K562 (cell line): ENCODE data around the gene SLC1A5. TPM values are rescaled to one million over a fixed set of nuclear protein-coding genes. Genes with fewer than 3 reads are reported as not detected.

Experiments used
- CBX8 ChIP-seq: fragments of 200-600 bp; sonication (generic); IDR thresholded peaks from 2 replicates; pipeline ENCODE4 v1.6.1; 2012; ENCODE audit warnings: borderline replicate concordance, mixed run types, low read depth, mild to moderate bottlenecking, moderate library complexity, mixed read lengths, low read length, control low read depth, inconsistent platforms; ENCODE audit not compliant: poor library complexity, severe bottlenecking; ENCODE audit errors: extremely low read depth
- COPS2 ChIP-seq: fragments of 450-650 bp; conservative IDR thresholded peaks from 2 replicates; pipeline ENCODE4 v1.6.1; 2016; ENCODE audit warnings: mild to moderate bottlenecking, moderate library complexity
- KDM1A ChIP-seq, 2 experiments: fragments of 450-650 bp; IDR thresholded peaks; 2 replicates each; pipeline ENCODE4 v1.6.1; 2016; ENCODE audit warnings: mild to moderate bottlenecking in 2 of 2
- MTF1 ChIP-seq: fragments of 250-450 bp; sonication (Bioruptor Pico); IDR thresholded peaks from 2 replicates; pipeline ENCODE4 v1.9.0; 2021; ENCODE audit warnings: moderate library complexity, mild to moderate bottlenecking, inconsistent platforms, borderline replicate concordance
- NONO ChIP-seq, 2 experiments: fragments of 200-400 bp in 1 of 2; fragments of 450-650 bp in 1 of 2; formaldehyde crosslinking in 1 of 2; IDR thresholded peaks; 2 replicates each; pipeline ENCODE4 v1.6.1; 2017; ENCODE audit warnings: low read depth in 2 of 2, mild to moderate bottlenecking in 2 of 2, moderate library complexity in 2 of 2, low read length in 1 of 2
- NR2C1 ChIP-seq, 2 experiments: fragments of 450-650 bp; IDR thresholded peaks; 2 replicates each; pipeline ENCODE4 v1.6.1; 2017; ENCODE audit warnings: mild to moderate bottlenecking in 2 of 2, antibody characterized with exemption in 1 of 2, inconsistent platforms in 1 of 2, missing compliant biosample characterization in 1 of 2, missing genetic modification characterization in 1 of 2
- RB1 ChIP-seq: fragments of 450-650 bp; IDR thresholded peaks from 2 replicates; pipeline ENCODE4 v1.6.1; 2017; ENCODE audit warnings: low read depth, mild to moderate bottlenecking
- RFX5 ChIP-seq: IDR thresholded peaks from 2 replicates; pipeline ENCODE4 v1.6.1; 2011; ENCODE audit warnings: low read depth, mild to moderate bottlenecking, improper control_type of control experiment, low read length
- RHOXF2B ChIP-seq: fragments of 250-450 bp; sonication (Bioruptor Pico); conservative IDR thresholded peaks from 2 replicates; pipeline ENCODE4 v1.5.1; 2021
- TCFL5 ChIP-seq: fragments of 250-450 bp; sonication (Bioruptor Pico); conservative IDR thresholded peaks from 2 replicates; pipeline ENCODE4 v1.6.1; 2021; ENCODE audit warnings: mild to moderate bottlenecking, moderate library complexity, matching md5 sums
- ZNF584 ChIP-seq: fragments of 200-800 bp; sonication (Bioruptor generic); IDR thresholded peaks from 2 replicates; pipeline ENCODE4 v1.6.1; 2016; ENCODE audit warnings: low read depth, mild to moderate bottlenecking, missing genetic modification characterization, missing compliant biosample characterization
- ZNF76 ChIP-seq: fragments of 250-450 bp; sonication (Bioruptor Pico); IDR thresholded peaks from 2 replicates; pipeline ENCODE4 v1.4.0; 2020; ENCODE audit warnings: mild to moderate bottlenecking, moderate library complexity, borderline replicate concordance
- polyA plus RNA-seq, 8 experiments: library from polyadenylated mRNA; depleted of rRNA in 4 of 8; stranded (reverse) in 5 of 8; unstranded in 3 of 8; fragments of >200 nt; fragmentation: Nextera tagmentation in 2 of 8; fragmentation: Illumina TruSeq in 1 of 8; extraction: Ambion mirVana in 2 of 8; extraction: Trizol in 1 of 8; gene quantifications; 2 replicates each; pipeline versions ENCODE4 v1.2.1 to v1.2.3, GENCODE V29; 2011 to 2014; ENCODE audit warnings: inconsistent platforms in 1 of 8, missing spikeins in 1 of 8
- total RNA-seq, 7 experiments: library from RNA; depleted of rRNA in 6 of 7; stranded (reverse); fragments of >200 nt in 6 of 7; fragmentation: Illumina TruSeq in 2 of 7; extraction: Trizol in 2 of 7; gene quantifications; 2 replicates each; pipeline versions ENCODE4 v1.2.1 to v1.2.3, GENCODE V29; 2011 to 2021; ENCODE audit warnings: low replicate concordance in 1 of 7
- TF ChIP-seq, protein P1 (sequence below): fragments of 250-450 bp; sonication (Bioruptor Pico); IDR thresholded peaks from 2 replicates; pipeline ENCODE4 v1.5.0; 2021; ENCODE audit warnings: mild to moderate bottlenecking, moderate library complexity
- TF ChIP-seq, protein P2 (sequence below): fragments of 250-450 bp; sonication (Bioruptor Pico); IDR thresholded peaks from 2 replicates; pipeline ENCODE4 v1.5.0; 2021; ENCODE audit warnings: mild to moderate bottlenecking, borderline replicate concordance
- TF ChIP-seq, protein P3 (sequence below), 3 experiments: IDR thresholded peaks in 2 of 3; conservative IDR thresholded peaks in 1 of 3; 2 replicates each; pipeline ENCODE4 v1.5.1; 2011 to 2012; ENCODE audit warnings: low read length in 3 of 3, mild to moderate bottlenecking in 3 of 3, control low read depth in 2 of 3, improper control_type of control experiment in 1 of 3, inconsistent platforms in 1 of 3, low read depth in 1 of 3, mixed read lengths in 1 of 3, moderate library complexity in 1 of 3; ENCODE audit not compliant: insufficient read depth in 2 of 3

Gene SLC1A5
- total and polyA plus RNA-seq, 9 of the 15 experiments (the other 6 are each of a cell fraction or from before 2014, with no cell fraction given) = 31.2 to 417 (median 134) TPM

DNA sequence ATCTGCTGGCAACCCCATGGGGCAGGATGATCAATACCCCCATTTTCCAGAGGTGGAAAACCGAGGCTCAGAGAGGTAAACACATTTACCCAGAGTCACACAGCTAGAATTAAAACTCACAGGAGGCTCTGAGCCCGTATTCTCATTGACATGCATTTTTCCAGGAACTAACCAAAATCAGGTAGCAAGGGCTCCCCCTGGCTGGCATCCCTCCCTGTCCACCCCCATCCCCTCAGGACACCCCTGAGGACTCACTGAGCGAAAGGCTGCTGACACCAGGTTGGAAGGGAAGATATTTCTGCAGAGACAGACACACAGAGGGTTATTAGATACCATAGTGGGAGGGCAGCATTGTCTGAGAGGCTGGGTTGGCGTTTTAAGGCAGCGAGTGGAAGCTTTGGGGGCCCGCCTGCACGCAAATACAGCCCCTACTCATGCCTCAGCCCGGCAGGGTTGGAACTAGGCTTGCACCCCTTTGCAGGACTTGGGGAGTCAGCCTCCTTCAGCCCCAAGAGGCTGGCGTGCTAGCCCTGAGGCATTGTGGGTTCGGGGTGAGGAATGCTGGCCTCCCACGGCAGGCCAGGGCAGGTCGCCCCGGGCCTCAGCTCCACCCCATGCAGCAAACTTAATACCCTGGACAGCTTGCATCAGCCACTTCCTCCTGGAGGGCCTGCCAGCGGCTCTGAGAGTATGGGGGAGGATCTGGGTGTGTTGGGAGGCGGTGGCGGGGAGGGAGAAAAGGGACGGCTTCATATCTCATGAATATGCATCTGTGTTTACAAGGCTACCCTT, 3.9 kb downstream of the SLC1A5 start (continued):
- TF ChIP-seq COPS2 (no peak), NR2C1 (IDR thresholded peaks at IDR 0.05) (no peak), NR2C1 (tag; IDR thresholded peaks at IDR 0.05) (no peak; the same call in 1 of the 2 replicates), ZNF76 (CRISPR knock-in tag) (no peak), CBX8 (no peak), RFX5 (no peak), KDM1A (IDR thresholded peaks at IDR 0.05) (no peak; a peak in 1 of 4 replicates), ZNF584 (CRISPR knock-in tag) (no peak), TCFL5 (CRISPR knock-in tag) (no peak), RB1 (no peak), RHOXF2B (CRISPR knock-in tag) (0 out of 2 replicates have a peak, but pooled peaks have one; percentile 47), NONO (IDR thresholded peaks at IDR 0.05; ENCODE audit: low read depth in 2 of 2, low read length in 1 of 2) (no peak), MTF1 (CRISPR knock-in tag) (no peak)
- TF ChIP-seq, protein P1, sequence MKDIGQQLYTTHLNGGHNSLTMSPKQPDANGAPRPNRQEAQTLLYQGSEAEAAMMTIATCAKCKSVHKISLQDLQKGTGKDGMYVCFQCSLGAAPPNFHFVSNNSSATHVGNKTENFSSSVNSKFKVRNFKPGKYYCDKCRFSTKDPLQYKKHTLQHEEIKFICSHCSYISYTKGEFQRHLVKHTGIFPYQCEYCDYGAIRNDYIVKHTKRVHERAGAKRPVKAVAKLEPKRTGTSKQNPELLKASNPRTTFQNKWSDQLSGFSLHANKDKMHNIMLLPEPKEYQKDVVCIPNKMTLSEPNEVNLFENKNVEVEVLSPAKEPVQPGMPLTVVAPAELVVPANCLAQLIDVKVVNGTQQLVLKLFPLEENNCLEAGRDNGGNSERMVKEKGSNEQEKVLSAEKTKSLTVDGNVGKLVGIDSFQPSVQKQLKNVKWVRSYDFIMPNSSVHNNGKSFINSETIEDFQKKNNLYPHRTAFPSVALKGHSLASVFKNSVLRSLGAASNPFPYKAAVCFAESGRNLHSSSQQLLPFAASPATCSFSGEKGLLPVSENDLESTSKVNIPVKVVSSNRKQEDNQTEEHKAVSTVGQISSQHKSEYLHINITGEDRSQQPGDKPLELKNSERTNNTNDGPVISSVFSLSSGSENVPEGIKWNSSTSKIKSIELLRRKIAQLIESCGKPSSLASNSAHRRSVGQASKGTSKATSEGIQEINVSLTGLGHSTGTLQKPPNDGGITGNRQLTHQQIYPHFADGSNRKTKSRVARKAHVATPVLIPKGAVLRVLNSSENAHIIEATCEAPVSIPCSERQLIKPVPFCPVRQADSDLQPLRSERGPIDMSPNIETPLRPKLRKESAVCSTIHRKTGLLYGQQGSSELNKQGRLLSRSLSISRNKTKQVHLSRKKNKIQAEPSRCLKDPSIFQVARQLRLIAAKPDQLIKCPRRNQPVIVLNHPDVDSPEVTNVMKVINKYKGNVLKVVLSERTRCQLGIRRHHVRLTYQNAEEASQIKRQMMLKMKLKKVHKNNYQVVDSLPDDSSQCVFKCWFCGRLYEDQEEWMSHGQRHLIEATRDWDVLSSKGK (CRISPR knock-in tag) = no peak
- TF ChIP-seq, protein P2, sequence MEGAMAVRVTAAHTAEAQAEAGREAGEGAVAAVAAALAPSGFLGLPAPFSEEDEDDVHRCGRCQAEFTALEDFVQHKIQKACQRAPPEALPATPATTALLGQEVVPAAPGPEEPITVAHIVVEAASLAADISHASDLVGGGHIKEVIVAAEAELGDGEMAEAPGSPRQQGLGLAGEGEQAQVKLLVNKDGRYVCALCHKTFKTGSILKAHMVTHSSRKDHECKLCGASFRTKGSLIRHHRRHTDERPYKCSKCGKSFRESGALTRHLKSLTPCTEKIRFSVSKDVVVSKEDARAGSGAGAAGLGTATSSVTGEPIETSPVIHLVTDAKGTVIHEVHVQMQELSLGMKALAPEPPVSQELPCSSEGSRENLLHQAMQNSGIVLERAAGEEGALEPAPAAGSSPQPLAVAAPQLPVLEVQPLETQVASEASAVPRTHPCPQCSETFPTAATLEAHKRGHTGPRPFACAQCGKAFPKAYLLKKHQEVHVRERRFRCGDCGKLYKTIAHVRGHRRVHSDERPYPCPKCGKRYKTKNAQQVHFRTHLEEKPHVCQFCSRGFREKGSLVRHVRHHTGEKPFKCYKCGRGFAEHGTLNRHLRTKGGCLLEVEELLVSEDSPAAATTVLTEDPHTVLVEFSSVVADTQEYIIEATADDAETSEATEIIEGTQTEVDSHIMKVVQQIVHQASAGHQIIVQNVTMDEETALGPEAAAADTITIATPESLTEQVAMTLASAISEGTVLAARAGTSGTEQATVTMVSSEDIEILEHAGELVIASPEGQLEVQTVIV (CRISPR knock-in tag) = no peak
- TF ChIP-seq, protein P3, sequence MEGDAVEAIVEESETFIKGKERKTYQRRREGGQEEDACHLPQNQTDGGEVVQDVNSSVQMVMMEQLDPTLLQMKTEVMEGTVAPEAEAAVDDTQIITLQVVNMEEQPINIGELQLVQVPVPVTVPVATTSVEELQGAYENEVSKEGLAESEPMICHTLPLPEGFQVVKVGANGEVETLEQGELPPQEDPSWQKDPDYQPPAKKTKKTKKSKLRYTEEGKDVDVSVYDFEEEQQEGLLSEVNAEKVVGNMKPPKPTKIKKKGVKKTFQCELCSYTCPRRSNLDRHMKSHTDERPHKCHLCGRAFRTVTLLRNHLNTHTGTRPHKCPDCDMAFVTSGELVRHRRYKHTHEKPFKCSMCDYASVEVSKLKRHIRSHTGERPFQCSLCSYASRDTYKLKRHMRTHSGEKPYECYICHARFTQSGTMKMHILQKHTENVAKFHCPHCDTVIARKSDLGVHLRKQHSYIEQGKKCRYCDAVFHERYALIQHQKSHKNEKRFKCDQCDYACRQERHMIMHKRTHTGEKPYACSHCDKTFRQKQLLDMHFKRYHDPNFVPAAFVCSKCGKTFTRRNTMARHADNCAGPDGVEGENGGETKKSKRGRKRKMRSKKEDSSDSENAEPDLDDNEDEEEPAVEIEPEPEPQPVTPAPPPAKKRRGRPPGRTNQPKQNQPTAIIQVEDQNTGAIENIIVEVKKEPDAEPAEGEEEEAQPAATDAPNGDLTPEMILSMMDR (IDR thresholded peaks at IDR 0.05 in 2 of 3, conservative IDR thresholded peaks at IDR 0.05 in 1 of 3; ENCODE audit: insufficient read depth in 2 of 3, low read depth in 1 of 3, low read length in 3 of 3) = peak; percentile 39 to 67 (median 45)
